Stimulated activated memory B cell treated with anti-CD40 and anti-IgM and Interleukin-4, amounts not matched to agents 10 μg/mL and 1 μg/mL and 100 μg/mL, for 72 hours (primary cell): Measurements from ENCODE around the gene ATP6AP2.
A peak's percentile ranks its signal among the peaks of the same experiment; 100 is the strongest.

Source experiments
- ATAC-seq: fragments of 150-1000 bp; cut with Tn5 transposase; 2 replicates; pipeline ENCODE4 v1.10.0; 2021
- H3K27ac Mint-ChIP-seq: one replicate; pipeline ENCODE4 v1.8.0; 2022; ENCODE audit warnings: mild to moderate bottlenecking, mixed read lengths
- H3K27me3 Mint-ChIP-seq: one replicate; pipeline ENCODE4 v1.8.0; 2022; ENCODE audit warnings: mixed read lengths
- H3K36me3 Mint-ChIP-seq: one replicate; pipeline ENCODE4 v1.8.0; 2022; ENCODE audit warnings: mixed read lengths
- H3K4me1 Mint-ChIP-seq: one replicate; pipeline ENCODE4 v1.8.0; 2022; ENCODE audit warnings: mixed read lengths
- H3K4me3 Mint-ChIP-seq: one replicate; pipeline ENCODE4 v1.8.0; 2022; ENCODE audit warnings: mild to moderate bottlenecking, moderate library complexity, mixed read lengths
- H3K9me3 Mint-ChIP-seq: one replicate; pipeline ENCODE4 v1.8.0; 2022; ENCODE audit warnings: mixed read lengths

The ATP6AP2 gene

DNA sequence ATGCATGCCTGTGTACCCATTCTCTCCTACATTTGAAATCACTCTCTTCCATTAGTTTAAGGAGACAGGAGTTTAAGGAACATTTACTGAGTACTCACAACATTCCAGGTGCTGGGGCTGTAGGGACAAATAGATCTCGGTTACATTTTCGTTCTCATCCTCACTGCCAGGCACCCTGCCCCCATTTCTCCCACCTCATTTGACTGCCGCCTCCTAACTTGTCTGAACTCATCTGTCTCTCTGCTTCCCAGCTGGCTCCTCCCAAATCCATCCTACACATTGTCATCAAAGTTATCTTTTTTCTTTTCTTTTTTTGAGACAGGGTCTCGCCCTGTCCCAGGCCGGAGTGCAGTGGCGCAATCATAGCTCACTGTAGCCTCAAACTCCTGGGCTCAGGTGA is 22.7 kb downstream of the ATP6AP2 start:
- ATAC-seq: no peak
- Mint-ChIP-seq H3K36me3 (peaks cover 31% of the 10 kb centered on the region), H3K9me3 (no peaks in the 10 kb centered on the region), H3K27me3 (no peaks in the 10 kb centered on the region), H3K27ac (no peak overlapping the region), H3K4me1 (no peaks in the 10 kb centered on the region), H3K4me3 (no peak overlapping the region)

DNA sequence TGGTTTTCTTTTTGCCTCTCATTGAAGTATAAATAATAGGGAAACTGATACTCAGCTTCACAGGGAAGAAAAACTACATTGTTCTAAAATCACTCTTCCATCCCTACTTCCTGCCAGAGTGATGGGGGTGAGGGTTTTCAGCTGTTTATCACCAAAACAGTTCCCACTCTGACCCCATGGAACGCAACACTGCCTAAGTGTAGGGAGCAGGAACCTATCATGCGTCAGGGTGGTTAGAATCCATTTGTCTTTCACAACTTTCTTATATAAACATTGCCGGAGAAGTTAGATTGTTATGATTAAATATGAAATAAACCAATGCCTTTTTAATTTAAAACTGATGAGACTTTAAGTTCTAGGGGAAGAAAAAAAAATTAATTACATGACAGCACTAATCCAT is 26.6 kb downstream of the ATP6AP2 start:
- H3K9me3 Mint-ChIP-seq: no peaks in the 10 kb centered on the region
- H3K27me3 Mint-ChIP-seq: no peaks in the 10 kb centered on the region
- H3K4me3 Mint-ChIP-seq: no peak overlapping the region
- peaks cover 7% of the 10 kb centered on the region for H3K36me3 Mint-ChIP-seq
- H3K4me1 Mint-ChIP-seq: no peaks in the 10 kb centered on the region
- no peak overlapping the region for H3K27ac Mint-ChIP-seq
- ATAC-seq: no peak

DNA sequence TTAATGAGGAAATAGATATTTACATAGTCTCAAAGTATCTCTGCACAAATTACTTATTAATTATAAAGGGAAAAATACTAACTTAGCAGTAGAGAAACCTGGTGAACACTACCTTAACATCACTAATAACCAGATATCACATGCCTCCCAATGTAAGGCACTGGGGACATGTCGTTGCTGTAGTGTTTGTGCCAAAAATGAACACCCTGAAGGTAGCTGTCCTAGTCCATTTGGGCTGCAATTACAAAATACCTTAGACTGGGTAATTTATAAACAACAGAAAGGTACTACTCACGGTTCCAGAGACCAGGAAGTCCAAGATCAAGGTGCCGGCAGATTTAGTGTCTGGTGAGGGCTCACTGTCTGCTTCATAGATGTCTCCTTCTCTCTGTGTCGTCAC is 31.7 kb downstream of the ATP6AP2 start:
- Mint-ChIP-seq H3K27ac (no peak overlapping the region), H3K36me3 (no peaks in the 10 kb centered on the region), H3K4me1 (no peaks in the 10 kb centered on the region), H3K27me3 (no peaks in the 10 kb centered on the region), H3K4me3 (no peak overlapping the region), H3K9me3 (no peaks in the 10 kb centered on the region)
- ATAC-seq: no peak

DNA sequence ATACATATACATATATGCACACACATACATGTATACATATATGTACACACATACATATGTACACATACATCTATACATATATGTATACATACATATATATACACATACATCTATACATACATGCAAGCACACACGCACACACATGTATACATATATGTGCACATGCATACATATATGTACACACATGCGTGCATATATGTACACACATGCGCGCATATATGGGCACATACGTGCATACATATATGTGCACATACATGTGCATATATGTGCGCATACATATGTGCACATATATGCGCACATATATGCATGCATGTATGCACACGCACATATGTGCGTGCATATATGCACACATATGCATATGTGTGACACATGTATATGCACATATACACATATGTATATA is 35.2 kb downstream of the ATP6AP2 start:
- H3K4me3 Mint-ChIP-seq: no peak overlapping the region
- ATAC-seq: no peak
- no peaks in the 10 kb centered on the region for H3K4me1 Mint-ChIP-seq
- no peak overlapping the region for H3K27ac Mint-ChIP-seq
- no peaks in the 10 kb centered on the region for H3K9me3 Mint-ChIP-seq
- H3K27me3 Mint-ChIP-seq: no peaks in the 10 kb centered on the region
- no peaks in the 10 kb centered on the region for H3K36me3 Mint-ChIP-seq

DNA sequence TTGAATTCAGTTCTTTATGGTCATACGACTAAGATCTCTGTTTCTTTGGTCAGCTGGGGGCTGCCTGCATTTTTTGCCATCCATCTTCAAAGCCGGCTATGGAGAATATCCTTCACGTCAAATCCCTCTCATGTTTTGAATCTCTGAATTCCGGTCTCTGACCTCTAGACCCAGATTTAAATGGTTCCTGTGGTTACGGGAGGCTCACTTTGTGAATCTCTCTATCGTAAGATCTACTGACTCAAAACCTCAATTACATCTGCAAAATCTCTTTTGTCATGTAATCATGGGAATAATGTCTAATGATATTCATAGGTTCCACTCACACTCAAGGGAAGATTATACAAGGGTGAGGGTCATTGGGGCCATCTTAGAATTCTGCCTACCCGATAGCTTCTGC is 36.8 kb downstream of the ATP6AP2 start:
- H3K4me1 Mint-ChIP-seq: no peaks in the 10 kb centered on the region
- H3K27me3 Mint-ChIP-seq: no peaks in the 10 kb centered on the region
- no peaks in the 10 kb centered on the region for H3K36me3 Mint-ChIP-seq
- H3K27ac Mint-ChIP-seq: no peak overlapping the region
- ATAC-seq: no peak
- no peak overlapping the region for H3K4me3 Mint-ChIP-seq
- no peaks in the 10 kb centered on the region for H3K9me3 Mint-ChIP-seq

DNA sequence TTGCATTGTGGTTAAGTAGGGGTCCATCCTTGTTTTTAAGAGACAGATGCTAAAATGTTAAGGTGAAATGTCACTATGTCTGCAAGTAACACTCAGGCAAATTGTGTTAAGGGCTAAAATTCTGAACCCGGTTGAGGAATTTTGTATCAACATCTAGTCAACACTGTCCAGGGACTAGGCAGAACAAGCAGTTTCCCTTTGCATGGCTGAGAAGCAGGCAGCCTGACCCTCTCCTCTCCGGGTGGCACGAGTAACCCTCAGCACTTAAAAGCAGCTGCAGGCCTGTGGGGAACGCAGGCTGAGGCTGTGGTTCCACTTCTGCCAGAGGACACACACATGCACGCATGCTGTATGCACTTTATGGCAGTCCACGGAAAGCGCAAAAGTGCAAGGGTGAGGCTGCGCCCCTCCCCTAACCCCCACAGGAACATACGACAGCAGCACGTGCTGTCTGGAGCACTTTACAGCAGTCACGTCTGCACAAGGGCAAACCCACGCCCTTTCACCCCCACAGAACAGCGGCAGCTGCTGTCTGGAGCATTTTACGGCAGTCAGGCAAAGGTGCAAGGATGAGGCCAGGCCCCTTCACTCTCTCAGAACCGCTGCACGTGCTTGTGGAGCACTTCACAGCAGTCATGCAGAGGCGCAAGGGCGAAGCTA is 41.8 kb downstream of the ATP6AP2 start:
- ATAC-seq: no peak
- Mint-ChIP-seq H3K9me3 (no peaks in the 10 kb centered on the region), H3K4me3 (no peak overlapping the region), H3K27ac (no peak overlapping the region), H3K36me3 (no peaks in the 10 kb centered on the region), H3K27me3 (no peaks in the 10 kb centered on the region), H3K4me1 (no peaks in the 10 kb centered on the region)

DNA sequence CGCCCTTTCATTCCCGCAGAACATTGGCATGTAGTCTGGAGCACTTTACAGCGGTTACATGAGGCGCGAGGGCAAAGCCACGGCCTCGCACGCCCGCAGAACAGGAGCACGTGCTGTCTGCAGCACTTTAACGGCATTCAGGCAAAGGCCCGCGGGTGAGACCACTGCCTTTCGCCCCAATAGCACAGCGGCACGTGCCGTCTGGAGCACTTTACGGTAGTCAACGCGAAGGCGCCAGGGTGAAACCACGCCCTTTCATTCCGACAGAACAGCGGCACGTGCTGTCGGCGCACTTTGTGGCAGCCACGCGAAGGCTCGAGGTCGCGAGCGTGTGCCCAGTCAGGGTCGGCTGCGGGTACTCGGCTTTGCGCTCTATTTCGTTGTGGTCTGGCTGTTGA is 42.4 kb downstream of the ATP6AP2 start, which contains the start of gene MPC1L:
Gene MPC1L, plus strand, starts transcription at position 290 of the 398 bp plus-strand sequence. CDS start 138 bp downstream, outside the sequence.
- Mint-ChIP-seq H3K4me3 (no peak within 1 kb of the TSS), H3K36me3 (peaks cover 2% of the 10 kb centered on the region), H3K4me1 (no peaks in the 10 kb centered on the region), H3K27me3 (no peaks in the 10 kb centered on the region), H3K9me3 (no peaks in the 10 kb centered on the region), H3K27ac (no peak within 1 kb of the TSS)
- no peak for ATAC-seq

DNA sequence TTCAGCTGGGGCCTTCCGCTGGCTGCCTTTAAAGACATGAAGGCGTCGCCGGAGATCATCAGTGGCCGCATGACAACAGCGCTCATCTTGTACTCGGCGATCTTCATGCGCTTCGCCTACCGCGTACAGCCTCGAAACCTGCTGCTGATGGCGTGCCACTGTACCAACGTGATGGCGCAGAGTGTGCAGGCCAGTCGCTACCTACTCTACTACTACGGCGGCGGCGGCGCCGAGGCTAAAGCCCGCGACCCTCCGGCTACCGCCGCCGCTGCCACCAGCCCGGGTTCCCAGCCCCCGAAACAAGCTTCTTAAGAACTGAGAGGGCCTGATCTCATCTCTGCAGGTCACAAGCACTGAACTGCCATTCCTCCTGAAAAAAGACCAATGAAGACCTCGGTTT is 42.9 kb downstream of the ATP6AP2 start:
- Mint-ChIP-seq H3K4me1 (no peaks in the 10 kb centered on the region), H3K4me3 (no peak overlapping the region), H3K36me3 (peaks cover 6% of the 10 kb centered on the region), H3K27ac (no peak overlapping the region), H3K9me3 (no peaks in the 10 kb centered on the region), H3K27me3 (no peaks in the 10 kb centered on the region)
- no peak for ATAC-seq

DNA sequence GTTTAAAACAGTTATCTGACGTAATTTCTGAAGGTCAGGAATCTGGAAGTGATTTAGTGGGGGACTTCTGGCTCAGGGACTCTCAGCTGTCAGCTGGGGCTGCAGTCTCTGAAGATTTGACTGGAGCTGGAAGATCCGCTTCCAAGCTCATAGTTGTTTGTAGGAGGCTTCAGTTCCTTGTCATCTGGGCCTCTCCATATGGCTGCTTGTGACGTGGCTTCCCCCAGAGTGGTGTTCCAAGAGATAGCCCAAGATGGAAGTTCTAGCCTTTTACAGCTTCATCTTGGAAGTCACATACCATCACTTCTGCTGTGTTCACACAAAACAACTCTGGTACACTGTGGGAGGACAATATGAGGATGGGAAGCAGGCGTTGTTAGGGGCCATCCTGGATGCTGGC is 44.5 kb downstream of the ATP6AP2 start:
- Mint-ChIP-seq H3K27me3 (no peaks in the 10 kb centered on the region), H3K4me1 (no peaks in the 10 kb centered on the region), H3K27ac (no peak overlapping the region), H3K9me3 (no peaks in the 10 kb centered on the region), H3K36me3 (peaks cover 6% of the 10 kb centered on the region), H3K4me3 (no peak overlapping the region)
- ATAC-seq: no peak

DNA sequence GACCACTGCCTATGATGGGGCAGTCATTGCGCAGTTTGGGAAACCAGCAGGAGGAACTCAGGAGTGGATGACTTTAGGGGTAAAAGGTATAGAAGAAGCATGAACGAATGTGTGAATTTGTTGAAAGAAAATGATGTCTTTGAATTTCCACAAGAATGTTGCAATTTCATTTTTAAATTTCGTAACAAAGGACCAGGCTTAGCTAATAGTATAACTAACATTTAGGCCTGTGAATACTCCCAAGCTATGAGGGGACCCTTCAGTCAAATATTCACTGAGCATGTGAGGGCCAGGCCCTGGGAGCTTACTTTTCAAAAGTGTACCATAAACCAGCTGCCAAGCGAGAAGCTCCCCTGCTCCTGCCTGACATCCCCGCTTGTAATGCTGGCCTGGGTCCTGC is 47.7 kb downstream of the ATP6AP2 start:
- Mint-ChIP-seq H3K36me3 (peaks cover 22% of the 10 kb centered on the region), H3K4me1 (peaks cover 16% of the 10 kb centered on the region), H3K27me3 (no peaks in the 10 kb centered on the region), H3K27ac (no peak overlapping the region), H3K4me3 (no peak overlapping the region), H3K9me3 (no peaks in the 10 kb centered on the region)
- no peak for ATAC-seq

DNA sequence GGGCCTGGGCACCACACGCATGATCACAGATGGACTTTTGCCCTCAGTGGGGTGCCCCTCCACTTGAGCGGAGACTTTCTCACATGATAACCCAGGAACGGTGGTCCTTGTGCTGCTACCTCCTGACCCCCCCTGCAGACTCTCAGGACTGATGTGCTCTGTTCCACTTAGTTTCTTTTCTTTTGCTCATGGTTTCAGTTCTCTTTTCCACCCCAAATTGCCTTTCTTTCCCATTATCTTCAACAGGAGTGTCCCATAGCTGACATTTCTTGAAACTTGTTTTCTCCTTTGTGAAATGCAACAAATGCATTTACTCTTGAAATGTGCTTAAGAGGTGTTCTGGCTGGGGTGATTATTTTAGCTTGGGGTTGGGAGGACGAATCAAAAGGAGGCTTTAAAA is 51.4 kb downstream of the ATP6AP2 start:
- Mint-ChIP-seq H3K4me3 (no peak overlapping the region), H3K9me3 (no peaks in the 10 kb centered on the region), H3K36me3 (peaks cover 41% of the 10 kb centered on the region), H3K27ac (peak overlapping the region; percentile 78), H3K4me1 (peaks cover 24% of the 10 kb centered on the region), H3K27me3 (no peaks in the 10 kb centered on the region)
- no peak for ATAC-seq

DNA sequence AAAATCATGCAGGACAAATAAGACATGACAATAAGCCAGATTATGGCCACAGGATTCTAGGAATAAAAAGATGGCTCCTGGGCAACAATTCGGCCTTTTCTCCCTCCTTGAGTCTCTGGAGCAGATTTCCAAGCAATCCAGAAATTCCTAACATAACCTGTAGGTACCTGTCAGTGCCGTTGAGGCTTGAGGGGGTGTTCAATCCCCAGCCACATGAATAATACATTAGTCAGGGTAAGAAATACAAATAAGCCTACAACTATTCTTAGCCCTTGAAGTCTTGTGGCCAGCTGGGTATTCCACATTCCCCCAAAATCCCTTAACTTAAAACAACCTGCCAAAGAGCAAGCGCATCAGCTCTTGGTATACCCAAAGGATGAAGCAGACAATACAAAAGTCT is 56.9 kb downstream of the ATP6AP2 start:
- Mint-ChIP-seq H3K27me3 (no peaks in the 10 kb centered on the region), H3K4me1 (peaks cover 27% of the 10 kb centered on the region), H3K27ac (no peak overlapping the region), H3K4me3 (no peak overlapping the region), H3K36me3 (peaks cover 39% of the 10 kb centered on the region), H3K9me3 (no peaks in the 10 kb centered on the region)
- ATAC-seq: no peak

DNA sequence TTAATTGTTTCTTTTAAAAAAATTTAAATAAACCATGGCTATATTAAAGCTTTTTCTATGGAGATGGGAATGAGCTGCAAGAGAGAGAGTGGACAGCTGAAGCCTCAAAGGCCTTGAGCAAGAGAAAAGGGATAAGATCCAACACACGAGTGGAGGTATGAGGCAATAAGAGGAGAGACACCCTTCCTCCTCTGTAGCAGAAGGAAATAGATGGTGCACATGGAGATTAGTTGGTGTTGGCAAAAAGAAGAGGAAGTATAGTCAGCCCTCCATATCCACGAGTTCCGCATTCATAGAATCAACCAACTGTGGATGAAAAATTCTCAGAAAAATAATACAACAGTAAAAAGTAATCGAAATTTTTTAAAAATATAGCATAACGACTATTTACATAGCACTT is 63.4 kb downstream of the ATP6AP2 start:
- peak overlapping the region; percentile 90 for H3K27ac Mint-ChIP-seq
- H3K36me3 Mint-ChIP-seq: peaks cover 19% of the 10 kb centered on the region
- H3K4me1 Mint-ChIP-seq: peaks cover 45% of the 10 kb centered on the region
- H3K27me3 Mint-ChIP-seq: no peaks in the 10 kb centered on the region
- H3K4me3 Mint-ChIP-seq: peak overlapping the region; percentile 94
- no peaks in the 10 kb centered on the region for H3K9me3 Mint-ChIP-seq
- no peak for ATAC-seq

DNA sequence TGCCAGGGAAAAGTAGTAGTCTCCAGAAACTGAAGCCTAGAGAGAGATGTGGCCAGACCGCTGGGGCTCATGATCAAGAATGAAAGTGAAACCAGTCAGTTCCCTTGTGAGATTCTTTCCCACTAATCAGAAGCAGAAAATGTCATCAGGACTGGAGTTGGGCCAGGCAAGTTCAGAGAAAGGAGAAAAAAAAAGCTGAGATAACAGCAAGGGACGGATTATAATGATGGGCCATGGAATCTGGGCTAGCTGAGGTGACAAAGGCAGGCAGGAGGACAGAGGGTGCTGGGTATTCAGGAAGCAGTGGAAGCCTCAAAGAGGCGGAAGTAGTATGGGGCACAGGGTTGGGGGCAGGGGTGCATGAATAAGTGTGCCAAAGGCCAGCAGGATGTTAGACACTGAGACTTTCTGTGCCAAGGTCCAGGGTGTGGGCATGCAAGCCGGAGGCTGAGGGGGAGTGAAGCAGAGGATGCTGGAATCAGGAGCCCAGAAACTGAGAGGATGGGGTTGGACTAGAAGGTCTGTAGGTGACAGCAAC is 64.1 kb downstream of the ATP6AP2 start:
- peak overlapping the region; percentile 94 for H3K4me3 Mint-ChIP-seq
- no peaks in the 10 kb centered on the region for H3K9me3 Mint-ChIP-seq
- H3K4me1 Mint-ChIP-seq: peaks cover 45% of the 10 kb centered on the region

DNA sequence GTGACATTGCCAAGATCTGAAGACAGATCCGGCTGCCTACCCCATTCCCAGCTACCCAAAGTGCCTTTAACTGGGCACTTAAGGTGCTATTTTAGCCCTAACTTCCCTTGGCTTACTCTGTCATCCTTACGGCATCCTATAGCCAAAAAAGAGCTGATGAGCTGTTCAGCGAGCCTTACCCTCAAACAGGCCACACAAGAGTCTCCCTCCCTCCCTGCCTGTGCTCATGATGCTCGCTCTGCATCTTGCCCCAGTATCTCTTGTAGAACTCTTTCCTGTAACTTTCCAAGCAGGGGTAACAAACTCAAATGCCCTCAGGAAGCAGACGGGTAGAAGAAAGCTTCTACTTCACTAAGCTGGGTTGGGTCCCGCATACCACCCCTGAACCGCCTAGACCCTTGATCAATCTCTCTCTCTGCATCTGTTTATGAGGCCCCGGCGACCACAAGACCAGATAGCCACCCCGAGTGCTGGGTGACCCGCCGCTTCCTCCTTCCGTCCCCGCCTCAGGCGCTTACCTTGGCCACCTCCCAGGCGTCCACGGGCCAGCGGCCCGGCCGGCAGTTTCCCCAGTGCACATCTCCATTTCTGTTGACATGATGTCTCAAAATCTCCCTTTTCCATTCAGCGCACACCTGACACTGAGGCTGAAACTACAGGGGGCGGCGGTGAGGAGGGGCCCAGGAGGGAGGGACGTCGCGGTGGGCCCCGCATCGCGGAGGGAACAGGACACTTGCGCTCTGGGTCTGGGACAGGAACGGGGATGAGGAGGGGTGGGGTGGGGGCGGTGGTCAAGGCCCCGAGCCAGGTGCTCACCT is 65.9 kb downstream of the ATP6AP2 start:
- ATAC-seq: peak; percentile 67
- peaks cover 46% of the 10 kb centered on the region for H3K4me1 Mint-ChIP-seq
- peak overlapping the region; percentile 93 for H3K4me3 Mint-ChIP-seq
- H3K36me3 Mint-ChIP-seq: peaks cover 27% of the 10 kb centered on the region
- H3K9me3 Mint-ChIP-seq: no peaks in the 10 kb centered on the region
- no peaks in the 10 kb centered on the region for H3K27me3 Mint-ChIP-seq
- H3K27ac Mint-ChIP-seq: peak overlapping the region; percentile 91

More for the DNA sequence above, 64.1 kb downstream of the ATP6AP2 start:
- H3K27me3 Mint-ChIP-seq: no peaks in the 10 kb centered on the region
- H3K27ac Mint-ChIP-seq: peak overlapping the region; percentile 90
- H3K36me3 Mint-ChIP-seq: peaks cover 20% of the 10 kb centered on the region
- ATAC-seq: peak; percentile 68
